ENCODE measurements around the gene OSBPL8. TPM values are rescaled to one million over a fixed set of nuclear protein-coding genes. Genes with fewer than 3 reads are reported as not detected.
"Not testable (repeated sequence)": the region's sequence is repeated elsewhere in the genome, so short reads cannot be mapped to it uniquely, and the experiment has no call there.

The OSBPL8 gene
- polyA plus RNA-seq, 1 donor = 24.9 TPM

- Histone ChIP-seq H3K4me3 (ENCODE audit: low read length) (no peak overlapping the region), H3K4me1 (ENCODE audit: control insufficient read depth, insufficient read depth, low read length) (no peaks in the 10 kb centered on the region), H3K36me3 (ENCODE audit: control insufficient read depth, insufficient read depth, low read length) (no peaks in the 10 kb centered on the region), H3K27me3 (ENCODE audit: control insufficient read depth, insufficient read depth, low read length) (no peaks in the 10 kb centered on the region), H3K9me3 (ENCODE audit: control insufficient read depth, low read depth, low read length) (no peaks in the 10 kb centered on the region), H3K27ac (ENCODE audit: low read length) (no peak overlapping the region)
- DNase-seq = no peak
- no CpG with 5 or more reads among the region's 5 CpGs for WGBS (ENCODE audit: insufficient coverage, low lambda C conversion rate)
These were observed 81.5 kb downstream of the OSBPL8 start for GRCh38 chr12:76478045-76478444.

DNA sequence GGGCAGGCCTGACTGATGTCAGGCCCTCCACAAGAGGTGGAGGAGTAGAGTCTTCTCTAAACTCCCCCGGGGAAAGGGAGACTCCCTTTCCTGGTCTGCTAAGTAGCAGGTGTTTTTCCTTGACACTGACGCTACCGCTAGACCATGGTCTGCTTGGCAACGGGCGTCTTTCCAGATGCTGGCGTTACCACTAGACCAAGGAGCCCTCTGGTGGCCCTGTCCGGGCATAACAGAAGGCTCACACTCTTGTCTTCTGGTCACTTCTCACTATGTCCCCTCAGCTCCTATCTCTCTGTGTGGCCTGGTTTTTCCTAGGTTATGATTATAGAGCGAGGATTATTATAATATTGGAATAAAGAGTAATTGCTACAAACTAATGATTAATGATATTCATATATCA is 86.7 kb downstream of the OSBPL8 start:
- not testable (repeated sequence) for H3K27ac ChIP-seq (ENCODE audit: low read length); DNase-seq; H3K4me1 ChIP-seq (ENCODE audit: control insufficient read depth, insufficient read depth, low read length); H3K27me3 ChIP-seq (ENCODE audit: control insufficient read depth, insufficient read depth, low read length); H3K36me3 ChIP-seq (ENCODE audit: control insufficient read depth, insufficient read depth, low read length); H3K9me3 ChIP-seq (ENCODE audit: control insufficient read depth, low read depth, low read length); H3K4me3 ChIP-seq (ENCODE audit: low read length)
- WGBS (ENCODE audit: insufficient coverage, low lambda C conversion rate) = no CpG with 5 or more reads among the region's 8 CpGs

GRCh38 chr12:76471579-76471978 is 88.0 kb downstream of the OSBPL8 start:
- no peaks in the 10 kb centered on the region for H3K36me3 ChIP-seq (ENCODE audit: control insufficient read depth, insufficient read depth, low read length)
- H3K27me3 ChIP-seq (ENCODE audit: control insufficient read depth, insufficient read depth, low read length) = no peaks in the 10 kb centered on the region
- H3K9me3 ChIP-seq (ENCODE audit: control insufficient read depth, low read depth, low read length) = peaks cover 2% of the 10 kb centered on the region
- DNase-seq = no peak
- H3K4me1 ChIP-seq (ENCODE audit: control insufficient read depth, insufficient read depth, low read length) = no peaks in the 10 kb centered on the region
- H3K27ac ChIP-seq (ENCODE audit: low read length) = no peak overlapping the region
- no CpG with 5 or more reads among the region's 1 CpG for whole genome bisulfite sequencing (ENCODE audit: insufficient coverage, low lambda C conversion rate)
- no peak overlapping the region for H3K4me3 ChIP-seq (ENCODE audit: low read length)

DNA sequence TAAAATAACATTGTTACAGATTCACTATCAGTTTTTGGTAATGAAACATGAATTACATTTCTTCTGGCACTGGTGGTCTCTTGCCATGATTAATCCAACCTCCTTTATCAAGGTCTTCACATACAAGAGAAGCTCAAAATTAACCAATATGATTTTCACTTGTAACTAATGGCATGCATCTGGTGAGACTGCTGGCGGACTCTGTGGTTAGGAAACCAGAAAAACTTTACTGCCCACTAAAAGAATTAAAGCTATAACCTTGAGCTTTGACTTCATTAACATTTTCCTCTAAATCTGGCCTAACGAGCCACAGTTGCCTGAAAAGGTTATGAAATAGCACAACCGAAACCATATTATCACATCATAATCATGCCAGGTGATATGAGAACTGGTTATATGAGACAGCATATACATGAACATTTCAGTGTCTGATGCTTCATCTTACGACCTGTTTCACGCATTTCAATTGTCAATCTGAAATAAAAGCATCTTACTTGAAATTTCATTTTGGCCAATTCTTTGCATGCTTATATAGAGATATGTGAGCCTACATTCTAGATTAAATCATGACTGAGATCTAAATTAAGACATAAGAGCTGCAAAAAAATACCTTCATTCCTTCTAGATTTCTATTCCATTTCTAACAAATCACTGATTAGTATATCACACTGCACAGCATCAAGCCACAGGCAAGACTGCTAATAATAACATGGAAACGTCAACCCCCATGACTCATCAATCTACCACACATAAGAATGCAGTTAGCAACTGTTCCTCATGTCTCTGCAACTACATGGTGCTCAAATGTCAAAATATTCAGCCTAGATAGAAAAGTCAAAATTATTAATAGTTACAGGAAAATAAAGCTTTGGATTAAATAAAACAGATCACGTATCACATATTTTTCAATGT is 89.3 kb downstream of the OSBPL8 start:
- Histone ChIP-seq H3K36me3 (ENCODE audit: control insufficient read depth, insufficient read depth, low read length) (no peaks in the 10 kb centered on the region), H3K27me3 (ENCODE audit: control insufficient read depth, insufficient read depth, low read length) (no peaks in the 10 kb centered on the region), H3K4me3 (ENCODE audit: low read length) (no peak overlapping the region), H3K9me3 (ENCODE audit: control insufficient read depth, low read depth, low read length) (peaks cover 2% of the 10 kb centered on the region), H3K4me1 (ENCODE audit: control insufficient read depth, insufficient read depth, low read length) (no peaks in the 10 kb centered on the region), H3K27ac (ENCODE audit: low read length) (no peak overlapping the region)
- 70% methylated on average over 3 of the region's 7 CpGs for WGBS (ENCODE audit: insufficient coverage, low lambda C conversion rate)
- no peak for DNase-seq

DNA sequence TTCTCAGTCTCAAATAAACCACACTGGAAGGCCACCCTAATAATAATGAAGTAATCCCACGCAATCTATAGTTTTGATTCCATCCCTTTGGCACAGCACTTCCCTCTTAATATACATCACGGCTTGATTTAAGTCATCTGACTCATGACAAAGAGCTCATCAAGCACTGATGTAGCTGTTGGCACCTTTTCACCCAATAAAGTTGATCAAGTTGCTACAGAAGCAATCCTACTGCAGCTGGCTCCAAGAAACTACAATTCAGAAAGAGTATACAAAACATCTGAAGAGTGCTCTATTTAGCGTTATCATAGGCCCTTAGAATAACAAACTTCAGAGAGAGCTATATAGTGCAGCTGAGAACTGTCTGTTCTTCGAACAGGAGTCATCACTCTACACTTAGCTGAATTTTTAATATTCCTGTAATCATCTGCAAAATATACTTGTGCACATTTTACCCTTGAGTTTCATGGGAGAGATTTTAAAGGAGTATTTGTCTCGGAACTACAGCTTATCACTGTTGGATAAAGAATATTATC is 94.9 kb downstream of the OSBPL8 start:
- Histone ChIP-seq H3K4me3 (ENCODE audit: low read length) (no peak overlapping the region), H3K27ac (ENCODE audit: low read length) (no peak overlapping the region), H3K9me3 (ENCODE audit: control insufficient read depth, low read depth, low read length) (no peaks in the 10 kb centered on the region), H3K27me3 (ENCODE audit: control insufficient read depth, insufficient read depth, low read length) (no peaks in the 10 kb centered on the region), H3K36me3 (ENCODE audit: control insufficient read depth, insufficient read depth, low read length) (no peaks in the 10 kb centered on the region), H3K4me1 (ENCODE audit: control insufficient read depth, insufficient read depth, low read length) (no peaks in the 10 kb centered on the region)
- DNase-seq = no peak
- WGBS (ENCODE audit: insufficient coverage, low lambda C conversion rate) = 80% methylated on average over 1 of the region's 5 CpGs

DNA sequence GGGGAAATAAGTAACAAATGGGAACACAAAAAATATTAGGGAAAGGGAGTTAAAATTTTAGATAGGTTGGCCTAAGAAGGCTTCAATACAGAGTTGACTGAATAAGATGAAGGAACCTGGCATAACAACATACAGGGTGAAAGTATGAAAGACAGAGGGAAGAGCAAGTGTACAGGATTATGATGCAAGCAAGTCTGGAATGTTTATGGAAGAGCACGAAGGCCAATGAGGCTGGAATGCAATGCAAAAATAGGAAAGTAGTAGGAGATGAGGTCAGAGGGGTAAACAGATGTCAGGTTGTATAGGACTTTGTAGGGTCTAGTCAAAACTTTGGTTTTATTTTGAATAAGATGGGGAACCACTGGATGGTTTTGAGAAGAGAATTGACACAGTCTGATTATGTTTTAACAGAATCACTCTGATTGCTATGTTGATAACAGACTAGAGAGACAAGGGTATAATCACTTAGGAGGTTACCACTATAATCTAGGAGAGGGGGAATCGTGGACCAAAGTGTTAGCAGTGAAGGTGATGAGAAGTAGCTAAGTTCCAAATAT is 96.8 kb downstream of the OSBPL8 start:
- no peaks in the 10 kb centered on the region for H3K4me1 ChIP-seq (ENCODE audit: control insufficient read depth, insufficient read depth, low read length)
- H3K9me3 ChIP-seq (ENCODE audit: control insufficient read depth, low read depth, low read length) = no peaks in the 10 kb centered on the region
- H3K4me3 ChIP-seq (ENCODE audit: low read length) = no peak overlapping the region
- H3K27me3 ChIP-seq (ENCODE audit: control insufficient read depth, insufficient read depth, low read length) = no peaks in the 10 kb centered on the region
- no peak overlapping the region for H3K27ac ChIP-seq (ENCODE audit: low read length)
- no peaks in the 10 kb centered on the region for H3K36me3 ChIP-seq (ENCODE audit: control insufficient read depth, insufficient read depth, low read length)
- no peak for DNase-seq
- WGBS (ENCODE audit: insufficient coverage, low lambda C conversion rate) = 90% methylated on average over 2 of the region's 2 CpGs

DNA sequence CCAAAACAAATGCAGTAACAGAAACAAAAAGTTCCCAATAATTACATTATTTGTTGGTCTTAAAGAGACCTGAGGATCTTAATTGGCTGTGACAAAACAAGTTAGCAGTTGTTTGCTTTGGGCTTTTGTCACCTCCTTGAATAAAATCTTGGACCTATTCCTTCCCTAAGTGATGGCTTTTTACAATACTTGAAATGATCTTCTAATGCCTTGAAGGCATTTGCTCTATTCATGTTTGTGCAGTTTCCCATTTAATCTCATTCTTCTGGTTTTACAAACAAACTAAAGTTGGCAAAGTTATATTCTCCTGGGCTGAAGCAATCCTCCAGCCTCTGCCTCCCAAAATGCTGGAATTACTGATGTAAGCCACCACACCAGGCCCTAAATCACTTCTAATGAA is 98.8 kb downstream of the OSBPL8 start:
- Histone ChIP-seq H3K4me3 (ENCODE audit: low read length) (no peak overlapping the region), H3K27me3 (ENCODE audit: control insufficient read depth, insufficient read depth, low read length) (no peaks in the 10 kb centered on the region), H3K36me3 (ENCODE audit: control insufficient read depth, insufficient read depth, low read length) (no peaks in the 10 kb centered on the region), H3K4me1 (ENCODE audit: control insufficient read depth, insufficient read depth, low read length) (no peaks in the 10 kb centered on the region), H3K9me3 (ENCODE audit: control insufficient read depth, low read depth, low read length) (no peaks in the 10 kb centered on the region), H3K27ac (ENCODE audit: low read length) (no peak overlapping the region)
- no peak for DNase-seq

DNA sequence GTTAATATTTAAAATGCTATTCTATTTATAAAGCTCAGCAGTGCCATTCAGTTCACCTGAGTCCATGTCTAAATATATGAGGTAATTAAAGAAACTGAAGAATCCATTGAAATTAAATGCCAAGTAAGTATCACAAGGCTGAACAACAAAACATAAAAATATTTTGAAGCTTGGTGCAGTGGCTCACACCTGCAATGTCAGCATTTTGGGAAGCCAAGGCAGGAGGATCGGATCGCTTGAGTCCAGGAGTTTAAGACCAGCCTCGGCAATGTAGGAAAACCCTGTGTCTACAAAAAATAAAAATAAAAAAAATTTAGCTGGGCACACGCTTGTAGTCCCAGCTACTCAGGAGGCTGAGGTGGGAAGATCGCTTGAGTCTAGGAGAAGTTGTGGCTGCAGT is 101.8 kb downstream of the OSBPL8 start:
- no peak overlapping the region for H3K4me3 ChIP-seq (ENCODE audit: low read length)
- DNase-seq = no peak
- H3K9me3 ChIP-seq (ENCODE audit: control insufficient read depth, low read depth, low read length) = no peaks in the 10 kb centered on the region
- 100% methylated on average over 2 of the region's 5 CpGs for WGBS (ENCODE audit: insufficient coverage, low lambda C conversion rate)
- H3K27ac ChIP-seq (ENCODE audit: low read length) = no peak overlapping the region
- no peaks in the 10 kb centered on the region for H3K27me3 ChIP-seq (ENCODE audit: control insufficient read depth, insufficient read depth, low read length)
- H3K36me3 ChIP-seq (ENCODE audit: control insufficient read depth, insufficient read depth, low read length) = no peaks in the 10 kb centered on the region
- no peaks in the 10 kb centered on the region for H3K4me1 ChIP-seq (ENCODE audit: control insufficient read depth, insufficient read depth, low read length)

DNA sequence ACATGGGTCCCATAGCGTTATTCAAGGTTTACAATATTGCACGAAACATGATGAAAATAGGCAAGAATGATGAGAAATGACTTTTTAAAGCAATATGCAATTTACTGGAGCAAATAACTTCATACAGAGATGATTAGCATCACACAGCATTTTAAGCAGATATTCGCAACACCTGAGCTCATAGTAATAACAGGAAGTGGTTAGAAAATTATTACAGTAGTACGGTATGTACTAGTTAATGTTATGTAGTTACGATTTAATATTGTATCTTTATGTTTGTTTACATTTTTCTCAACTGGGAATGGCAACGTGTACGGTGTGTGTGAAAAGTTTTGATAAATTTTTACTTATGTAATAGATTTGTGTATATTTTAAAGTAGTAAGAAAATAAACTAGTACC is 102.6 kb downstream of the OSBPL8 start:
- Histone ChIP-seq H3K9me3 (ENCODE audit: control insufficient read depth, low read depth, low read length) (no peaks in the 10 kb centered on the region), H3K27me3 (ENCODE audit: control insufficient read depth, insufficient read depth, low read length) (no peaks in the 10 kb centered on the region), H3K4me3 (ENCODE audit: low read length) (no peak overlapping the region), H3K27ac (ENCODE audit: low read length) (no peak overlapping the region), H3K36me3 (ENCODE audit: control insufficient read depth, insufficient read depth, low read length) (no peaks in the 10 kb centered on the region), H3K4me1 (ENCODE audit: control insufficient read depth, insufficient read depth, low read length) (no peaks in the 10 kb centered on the region)
- WGBS (ENCODE audit: insufficient coverage, low lambda C conversion rate) = 92% methylated on average over 5 of the region's 7 CpGs
- DNase-seq = no peak

GRCh38 chr12:76455582-76456345 is 103.8 kb downstream of the OSBPL8 start:
- Histone ChIP-seq H3K36me3 (ENCODE audit: control insufficient read depth, insufficient read depth, low read length) (no peaks in the 10 kb centered on the region), H3K4me1 (ENCODE audit: control insufficient read depth, insufficient read depth, low read length) (no peaks in the 10 kb centered on the region), H3K27me3 (ENCODE audit: control insufficient read depth, insufficient read depth, low read length) (no peaks in the 10 kb centered on the region), H3K27ac (ENCODE audit: low read length) (no peak overlapping the region), H3K9me3 (ENCODE audit: control insufficient read depth, low read depth, low read length) (no peaks in the 10 kb centered on the region), H3K4me3 (ENCODE audit: low read length) (no peak overlapping the region)
- peak; percentile 9 to 36 for DNase-seq
- WGBS (ENCODE audit: insufficient coverage, low lambda C conversion rate) = 60% methylated on average over 1 of the region's 2 CpGs
